ENCODE measurements around the gene SEC22C. TPM values are rescaled to one million over a fixed set of nuclear protein-coding genes. Genes with fewer than 3 reads are reported as not detected.
A peak's percentile ranks its signal among the peaks of the same experiment; 100 is the strongest.

SEC22C gene
- total and polyA plus RNA-seq, 2 experiments from 2014 or later, result 21.9 to 48.3 TPM

- DNase-seq (ENCODE audit: low spot score), result peak; percentile 97
- no peak overlapping the region for H3K27ac Mint-ChIP-seq
- peak; percentile 65 to 71 for TF ChIP-seq CTCF (conservative IDR thresholded peaks at IDR 0.05; ENCODE audit: low read depth in 2 of 2)
- no peak for TF ChIP-seq STAT1 (IDR thresholded peaks at IDR 0.05; ENCODE audit: unreplicated experiment)
- ATAC-seq, result peak; percentile 75
- Histone ChIP-seq H3K36me3 (ENCODE audit: insufficient read depth) (no peaks in the 10 kb centered on the region), H3K4me2 (no peak overlapping the region), H3F3A (replicated peaks; ENCODE audit: low read depth) (no peaks in the 10 kb centered on the region), H2AFZ (no peak overlapping the region), H3K4me1 (ENCODE audit: insufficient read depth) (peaks cover 5% of the 10 kb centered on the region; the same call in 1 of the 2 replicates), H3K9me2 (ENCODE audit: insufficient read depth) (no peaks in the 10 kb centered on the region), H3K27ac (ENCODE audit: low read depth) (no peak overlapping the region), H3K79me2 (replicated peaks; ENCODE audit: insufficient read depth) (no peaks in the 10 kb centered on the region), H4K20me1 (replicated peaks; ENCODE audit: insufficient read depth) (no peaks in the 10 kb centered on the region), H3K4me3 (no peak overlapping the region), H3K27me3 (ENCODE audit: insufficient read depth) (no peaks in the 10 kb centered on the region)
- H3K9me3 Mint-ChIP-seq, result no peaks in the 10 kb centered on the region
- peaks cover 16% of the 10 kb centered on the region for H3K27me3 Mint-ChIP-seq (ENCODE audit: insufficient read depth, low read depth, poor library complexity)
- H3K36me3 Mint-ChIP-seq (ENCODE audit: low read depth), result 0 out of 3 replicates have a peak, but pooled peaks cover 2% of the 10 kb centered on the region
- peaks cover 28% of the 10 kb centered on the region for H3K4me1 Mint-ChIP-seq
- H3K4me3 Mint-ChIP-seq, result no peak overlapping the region
These were observed 45.6 kb downstream of the SEC22C start for GRCh38 chr3:42535981-42536784.

- H3K4me1 Mint-ChIP-seq, result peaks cover 24% of the 10 kb centered on the region
- Histone ChIP-seq H2AFZ (no peak overlapping the region), H3K79me2 (replicated peaks; ENCODE audit: insufficient read depth) (no peaks in the 10 kb centered on the region), H3F3A (replicated peaks; ENCODE audit: low read depth) (no peaks in the 10 kb centered on the region), H3K4me1 (ENCODE audit: insufficient read depth) (peaks cover 5% of the 10 kb centered on the region; the same call in 1 of the 2 replicates), H4K20me1 (replicated peaks; ENCODE audit: insufficient read depth) (no peaks in the 10 kb centered on the region), H3K36me3 (ENCODE audit: insufficient read depth) (no peaks in the 10 kb centered on the region), H3K9me2 (ENCODE audit: insufficient read depth) (peaks cover 5% of the 10 kb centered on the region; the same call in 1 of the 2 replicates), H3K4me3 (no peak overlapping the region), H3K27me3 (ENCODE audit: insufficient read depth) (no peaks in the 10 kb centered on the region), H3K27ac (ENCODE audit: low read depth) (no peak overlapping the region), H3K4me2 (no peak overlapping the region)
- H3K27ac Mint-ChIP-seq, result no peak overlapping the region
- ATAC-seq (peak; percentile 23), DNase-seq (ENCODE audit: low spot score) (peak; percentile 51)
- TF ChIP-seq STAT1 (IDR thresholded peaks at IDR 0.05; ENCODE audit: unreplicated experiment), result no peak
- 0 out of 2 replicates have a peak, but pooled peaks have one; percentile 5 for TF ChIP-seq ZNF462 (CRISPR knock-in tag; IDR thresholded peaks at IDR 0.05)
- no peaks in the 10 kb centered on the region for H3K9me3 Mint-ChIP-seq
- peaks cover 18% of the 10 kb centered on the region for H3K27me3 Mint-ChIP-seq (ENCODE audit: insufficient read depth, low read depth, poor library complexity)
- no peak overlapping the region for H3K4me3 Mint-ChIP-seq
- H3K36me3 Mint-ChIP-seq (ENCODE audit: low read depth), result peaks cover 2% of the 10 kb centered on the region; the same call in 1 of the 3 replicates
These were observed 48.4 kb downstream of the SEC22C start for GRCh38 chr3:42533161-42533897.

All from GM23338 (cell line).